CD4-positive, CD25-positive, alpha-beta regulatory T cell (primary cell): ENCODE results near the gene C1orf21. TPM values are rescaled to one million over a fixed set of nuclear protein-coding genes. Genes with fewer than 3 reads are reported as not detected.

Source experiments
- ATAC-seq, 2 donors: fragments of 150-1000 bp; cut with Tn5 transposase; one replicate each; pipeline ENCODE4 v1.10.0; 2021; ENCODE audit warnings: low read depth in 2 of 2, moderate number of reproducible peaks in 2 of 2, moderate library complexity in 1 of 2
- DNase-seq, 3 donors: peaks; one replicate each; pipeline versions ENCODE4 v3.0.0 to v3.0.0-alpha.2; 2012 to 2022; ENCODE audit warnings: mixed read lengths in 1 of 3
- H3K27ac ChIP-seq: one replicate; pipeline ENCODE4 v1.7.0; 2013; ENCODE audit warnings: mild to moderate bottlenecking, low read length; ENCODE audit not compliant: insufficient read depth, poor library complexity, severe bottlenecking
- H3K27me3 ChIP-seq: one replicate; pipeline ENCODE4 v1.7.0; 2013; ENCODE audit warnings: low read length; ENCODE audit not compliant: control insufficient read depth, insufficient read depth
- H3K36me3 ChIP-seq: one replicate; pipeline ENCODE4 v1.7.0; 2013; ENCODE audit warnings: mild to moderate bottlenecking, low read length, moderate library complexity; ENCODE audit not compliant: control insufficient read depth, insufficient read depth
- H3K4me1 ChIP-seq: 2 replicates; pipeline ENCODE4 v1.7.0; 2013; ENCODE audit warnings: mild to moderate bottlenecking, low read length; ENCODE audit not compliant: insufficient read depth, control insufficient read depth, poor library complexity, severe bottlenecking
- H3K4me3 ChIP-seq: one replicate; pipeline ENCODE4 v1.7.0; 2013; ENCODE audit warnings: low read depth, mild to moderate bottlenecking, low read length, moderate library complexity
- H3K9me3 ChIP-seq, 2 experiments: 1 replicate in 1 of 2; 2 replicates in 1 of 2; pipeline ENCODE4 v1.7.0; 2013; ENCODE audit warnings: low read length in 2 of 2, mild to moderate bottlenecking in 1 of 2, moderate library complexity in 1 of 2; ENCODE audit not compliant: control insufficient read depth in 2 of 2
- H3K27ac Mint-ChIP-seq, 3 donors: one replicate each; pipeline ENCODE4 v1.8.0; 2020 to 2022; ENCODE audit warnings: mild to moderate bottlenecking in 3 of 3, mixed read lengths in 3 of 3, moderate library complexity in 2 of 3
- H3K27me3 Mint-ChIP-seq: one replicate; pipeline ENCODE4 v1.8.0; 2022; ENCODE audit warnings: mild to moderate bottlenecking, mixed read lengths
- H3K36me3 Mint-ChIP-seq: one replicate; pipeline ENCODE4 v1.8.0; 2020; ENCODE audit warnings: mixed read lengths
- H3K4me1 Mint-ChIP-seq, 4 donors: one replicate each; pipeline ENCODE4 v1.8.0; 2020 to 2022; ENCODE audit warnings: mixed read lengths in 4 of 4, mild to moderate bottlenecking in 1 of 4
- H3K4me3 Mint-ChIP-seq, 4 donors: one replicate each; pipeline ENCODE4 v1.8.0; 2020 to 2022; ENCODE audit warnings: mild to moderate bottlenecking in 4 of 4, mixed read lengths in 4 of 4, moderate library complexity in 3 of 4
- H3K9me3 Mint-ChIP-seq, 7 donors: one replicate each; pipeline ENCODE4 v1.8.0; 2020 to 2022; ENCODE audit warnings: mixed read lengths in 7 of 7, mild to moderate bottlenecking in 3 of 7, moderate library complexity in 2 of 7
- polyA plus RNA-seq, 4 donors: library from polyadenylated mRNA; unstranded; fragments of 300-500 nt; fragmentation: Illumina TruSeq; gene quantifications; one replicate each; pipeline ENCODE4 v1.2.3, GENCODE V29; 2021
- total RNA-seq: library from RNA; stranded (reverse); gene quantifications from one replicate; pipeline ENCODE4 v1.2.3, GENCODE V29; 2022

Gene C1orf21
- total and polyA plus RNA-seq, 5 donors from 2014 or later, result 0.05 to 0.59 TPM; not detected in 3

DNA sequence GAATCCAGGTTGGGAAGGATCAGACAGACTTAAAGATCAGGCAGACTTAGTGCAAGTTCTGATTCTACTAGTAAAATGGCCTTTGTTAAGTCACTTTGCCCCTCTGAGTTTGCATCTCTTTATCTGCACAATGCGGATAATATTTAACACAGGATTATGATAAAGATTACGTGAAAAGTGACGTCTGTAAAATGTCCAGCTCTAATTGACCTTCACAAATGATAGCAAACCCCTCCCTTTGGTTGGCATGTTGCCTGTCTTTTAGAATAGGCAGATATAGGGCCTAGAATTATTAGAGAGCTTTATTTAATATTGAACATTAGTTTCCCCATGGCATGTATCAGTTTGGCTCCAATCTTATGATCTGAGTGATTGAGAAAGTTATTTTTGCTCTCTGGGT, 55.4 kb downstream of the C1orf21 start:
- Mint-ChIP-seq H3K27ac (no peak overlapping the region), H3K4me3 (no peak overlapping the region), H3K36me3 (no peaks in the 10 kb centered on the region), H3K27me3 (no peaks in the 10 kb centered on the region), H3K9me3 (peaks cover 0 to 2% (median 0%) of the 10 kb centered on the region in 7 donors), H3K4me1 (no peaks in the 10 kb centered on the region)
- Histone ChIP-seq H3K9me3 (no peaks in the 10 kb centered on the region), H3K4me3 (no peak overlapping the region), H3K27ac (no peak overlapping the region), H3K4me1 (no peaks in the 10 kb centered on the region), H3K27me3 (peaks cover 2% of the 10 kb centered on the region), H3K36me3 (no peaks in the 10 kb centered on the region)
- ATAC-seq (no peak), DNase-seq (no peak)

DNA sequence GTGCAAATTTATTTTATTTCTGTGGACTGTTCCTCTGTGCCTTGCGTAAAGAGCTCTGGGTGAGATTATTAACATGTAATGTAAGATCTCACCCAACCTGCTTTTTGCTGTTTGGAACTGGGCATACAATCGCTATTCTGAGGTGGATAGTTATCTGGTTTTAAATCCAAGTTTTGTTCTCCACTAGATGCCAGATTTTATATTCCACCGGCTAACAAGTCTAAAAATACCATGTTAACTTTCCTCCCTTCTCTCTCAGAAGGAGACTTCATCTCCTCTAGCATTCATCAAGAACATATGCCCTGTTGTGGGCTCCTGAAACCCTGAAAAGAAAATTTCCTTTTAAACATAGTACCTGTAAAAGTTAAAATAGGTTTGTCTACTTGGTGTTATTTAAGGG, 56.4 kb downstream of the C1orf21 start:
- ATAC-seq (no peak), DNase-seq (no peak)
- no peak overlapping the region for H3K27ac ChIP-seq
- no peaks in the 10 kb centered on the region for H3K4me1 ChIP-seq
- H3K27me3 Mint-ChIP-seq, result no peaks in the 10 kb centered on the region
- H3K4me1 Mint-ChIP-seq, result no peaks in the 10 kb centered on the region
- H3K9me3 ChIP-seq, result no peaks in the 10 kb centered on the region
- H3K27ac Mint-ChIP-seq, result no peak overlapping the region
- no peak overlapping the region for H3K4me3 Mint-ChIP-seq
- H3K4me3 ChIP-seq, result no peak overlapping the region
- H3K36me3 Mint-ChIP-seq, result no peaks in the 10 kb centered on the region
- H3K36me3 ChIP-seq, result no peaks in the 10 kb centered on the region
- peaks cover 0 to 2% (median 0%) of the 10 kb centered on the region in 7 donors for H3K9me3 Mint-ChIP-seq
- peaks cover 2% of the 10 kb centered on the region for H3K27me3 ChIP-seq

GRCh38 chr1:184443624-184444023, 56.8 kb downstream of the C1orf21 start:
- H3K9me3 Mint-ChIP-seq, result peaks cover 0 to 2% (median 0%) of the 10 kb centered on the region in 7 donors
- Histone ChIP-seq H3K9me3 (no peaks in the 10 kb centered on the region), H3K27ac (no peak overlapping the region), H3K4me1 (no peaks in the 10 kb centered on the region), H3K4me3 (no peak overlapping the region), H3K27me3 (peaks cover 2% of the 10 kb centered on the region), H3K36me3 (no peaks in the 10 kb centered on the region)
- no peaks in the 10 kb centered on the region for H3K4me1 Mint-ChIP-seq
- H3K27me3 Mint-ChIP-seq, result no peaks in the 10 kb centered on the region
- no peaks in the 10 kb centered on the region for H3K36me3 Mint-ChIP-seq
- DNase-seq (no peak), ATAC-seq (no peak)
- no peak overlapping the region for H3K4me3 Mint-ChIP-seq
- H3K27ac Mint-ChIP-seq, result no peak overlapping the region

DNA sequence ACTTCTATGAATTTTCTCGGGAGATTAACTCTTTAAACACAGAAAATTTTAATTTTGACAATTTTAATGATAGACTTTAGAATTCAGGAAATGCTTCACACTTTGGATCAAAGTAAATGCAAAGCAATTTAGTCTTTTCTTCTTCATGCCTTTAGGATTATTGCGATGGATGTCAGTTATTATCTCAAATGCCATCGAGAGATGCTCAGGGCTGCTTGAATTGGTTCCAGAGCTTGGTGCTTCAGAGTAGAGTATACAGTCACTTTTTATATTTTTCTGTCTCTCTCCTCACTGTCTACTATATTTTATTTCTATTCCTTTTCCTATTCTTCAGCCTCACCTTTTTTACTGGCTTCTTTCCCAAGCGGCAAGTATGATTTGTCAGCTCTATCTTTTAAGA, 59.2 kb downstream of the C1orf21 start:
- Mint-ChIP-seq H3K27me3 (peaks cover 5% of the 10 kb centered on the region), H3K4me3 (no peak overlapping the region), H3K27ac (no peak overlapping the region), H3K36me3 (no peaks in the 10 kb centered on the region), H3K9me3 (peaks cover 0 to 3% (median 0%) of the 10 kb centered on the region in 7 donors), H3K4me1 (no peaks in the 10 kb centered on the region)
- DNase-seq, result no peak
- H3K9me3 ChIP-seq, result no peaks in the 10 kb centered on the region
- no peak for ATAC-seq
- peaks cover 2% of the 10 kb centered on the region for H3K27me3 ChIP-seq
- H3K4me3 ChIP-seq, result no peak overlapping the region
- H3K36me3 ChIP-seq, result no peaks in the 10 kb centered on the region
- no peaks in the 10 kb centered on the region for H3K4me1 ChIP-seq
- H3K27ac ChIP-seq, result no peak overlapping the region

GRCh38 chr1:184447651-184448185, 60.9 kb downstream of the C1orf21 start:
- Histone ChIP-seq H3K9me3 (no peaks in the 10 kb centered on the region), H3K27ac (no peak overlapping the region), H3K4me3 (no peak overlapping the region), H3K4me1 (no peaks in the 10 kb centered on the region), H3K36me3 (no peaks in the 10 kb centered on the region), H3K27me3 (peaks cover 2% of the 10 kb centered on the region)
- no peak overlapping the region for H3K27ac Mint-ChIP-seq
- H3K4me3 Mint-ChIP-seq, result no peak overlapping the region
- ATAC-seq, result no peak
- no peaks in the 10 kb centered on the region for H3K36me3 Mint-ChIP-seq
- H3K9me3 Mint-ChIP-seq, result peaks cover 0 to 1% (median 0%) of the 10 kb centered on the region in 7 donors
- peaks cover 5% of the 10 kb centered on the region for H3K27me3 Mint-ChIP-seq
- H3K4me1 Mint-ChIP-seq, result no peaks in the 10 kb centered on the region
- no peak for DNase-seq

- H3K27ac Mint-ChIP-seq, result no peak overlapping the region
- H3K36me3 Mint-ChIP-seq, result no peaks in the 10 kb centered on the region
- Histone ChIP-seq H3K27ac (no peak overlapping the region), H3K4me1 (no peaks in the 10 kb centered on the region), H3K9me3 (no peaks in the 10 kb centered on the region), H3K36me3 (no peaks in the 10 kb centered on the region), H3K4me3 (no peak overlapping the region), H3K27me3 (no peaks in the 10 kb centered on the region)
- peaks cover 0 to 1% (median 0%) of the 10 kb centered on the region in 7 donors for H3K9me3 Mint-ChIP-seq
- H3K27me3 Mint-ChIP-seq, result peaks cover 9% of the 10 kb centered on the region
- H3K4me3 Mint-ChIP-seq, result no peak overlapping the region
- no peaks in the 10 kb centered on the region for H3K4me1 Mint-ChIP-seq
- DNase-seq (no peak), ATAC-seq (no peak)
Measured at GRCh38 chr1:184449916-184450315, 63.1 kb downstream of the C1orf21 start.

GRCh38 chr1:184455786-184456185, 69.0 kb downstream of the C1orf21 start:
- Histone ChIP-seq H3K4me3 (no peak overlapping the region), H3K27me3 (peaks cover 3% of the 10 kb centered on the region), H3K4me1 (no peaks in the 10 kb centered on the region), H3K9me3 (no peaks in the 10 kb centered on the region), H3K27ac (no peak overlapping the region), H3K36me3 (no peaks in the 10 kb centered on the region)
- H3K27me3 Mint-ChIP-seq, result peaks cover 13% of the 10 kb centered on the region
- no peak overlapping the region for H3K27ac Mint-ChIP-seq
- no peaks in the 10 kb centered on the region for H3K4me1 Mint-ChIP-seq
- DNase-seq (no peak), ATAC-seq (no peak)
- H3K9me3 Mint-ChIP-seq, result no peaks in the 10 kb centered on the region
- H3K36me3 Mint-ChIP-seq, result no peaks in the 10 kb centered on the region
- H3K4me3 Mint-ChIP-seq, result no peak overlapping the region

DNA sequence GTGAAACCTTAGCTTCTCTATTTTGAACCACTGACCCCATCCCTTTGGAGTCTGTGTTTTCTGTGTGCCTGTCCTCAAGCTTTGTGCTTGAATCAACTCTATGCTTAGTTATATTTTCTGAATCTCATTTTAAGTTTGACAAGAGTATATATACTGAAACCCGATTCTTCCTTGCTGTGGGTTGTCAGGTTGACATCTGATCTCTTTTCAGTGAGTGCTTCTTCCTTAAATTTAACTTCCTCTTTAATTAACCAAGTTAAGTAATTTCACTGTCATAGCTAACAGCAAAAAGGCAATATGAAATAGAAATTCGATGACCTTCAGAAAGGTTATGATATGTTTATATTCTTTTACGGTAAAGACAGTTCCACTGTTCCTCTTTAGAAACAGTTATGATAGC, 69.4 kb downstream of the C1orf21 start:
- Histone ChIP-seq H3K27ac (no peak overlapping the region), H3K27me3 (peaks cover 3% of the 10 kb centered on the region), H3K9me3 (no peaks in the 10 kb centered on the region), H3K4me1 (no peaks in the 10 kb centered on the region), H3K4me3 (no peak overlapping the region), H3K36me3 (no peaks in the 10 kb centered on the region)
- peaks cover 13% of the 10 kb centered on the region for H3K27me3 Mint-ChIP-seq
- H3K36me3 Mint-ChIP-seq, result no peaks in the 10 kb centered on the region
- ATAC-seq (no peak), DNase-seq (no peak)
- no peak overlapping the region for H3K4me3 Mint-ChIP-seq
- no peaks in the 10 kb centered on the region for H3K4me1 Mint-ChIP-seq
- H3K27ac Mint-ChIP-seq, result no peak overlapping the region
- H3K9me3 Mint-ChIP-seq, result no peaks in the 10 kb centered on the region
